ENCODE data around the gene CBX2.

- no peak for TF ChIP-seq TEAD4 (IDR thresholded peaks at IDR 0.05; ENCODE audit: borderline replicate concordance, insufficient read depth)
- no peak for TF ChIP-seq RAD21 (IDR thresholded peaks at IDR 0.05; ENCODE audit: low read length)
Observed at GRCh38 chr17:79740413-79740812, 37.5 kb upstream of the CBX2 start.

Data from SK-N-SH (cell line).